Germinal center (tissue), 1 donor: ENCODE measurements around the gene KRTAP16-1.
A peak's percentile ranks its signal among the peaks of the same experiment; 100 is the strongest.

Source experiments
- DNase-seq: peaks from one replicate; pipeline ENCODE4 v3.0.0; 2012; ENCODE audit warnings: mixed read lengths, low spot score

The KRTAP16-1 gene

DNA sequence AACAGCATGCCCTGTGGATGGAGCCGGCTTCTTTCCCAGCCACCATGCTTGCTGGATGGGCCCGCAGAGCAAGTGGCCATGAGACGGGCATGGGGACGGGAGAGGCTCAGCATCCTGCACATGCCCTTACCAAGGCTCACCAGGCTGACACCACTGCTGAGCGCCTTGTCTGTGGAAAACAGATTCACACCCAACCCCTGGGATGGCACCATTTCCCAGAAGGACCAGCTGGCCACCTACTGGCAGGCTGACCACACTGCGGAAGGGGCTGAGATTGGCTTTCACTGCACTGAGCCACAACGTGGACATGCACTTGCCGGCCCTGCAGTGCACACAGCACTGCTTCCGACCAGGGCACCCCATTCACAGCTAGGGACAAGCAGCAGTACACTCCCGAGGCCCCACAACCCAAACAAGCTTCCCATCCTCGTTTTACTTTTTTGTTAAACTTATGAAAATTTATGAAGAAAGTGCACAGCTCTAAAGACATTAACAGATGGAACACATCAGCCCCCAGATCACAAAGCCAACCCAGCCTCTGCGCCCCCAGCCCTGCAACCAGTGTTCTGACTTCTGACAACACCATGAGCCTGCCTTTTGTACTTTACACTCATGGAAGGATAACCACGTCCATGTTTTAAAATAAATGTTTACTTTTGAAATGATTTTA is 20.3 kb upstream of the KRTAP16-1 start:
- DNase-seq = peak; percentile 20

DNA sequence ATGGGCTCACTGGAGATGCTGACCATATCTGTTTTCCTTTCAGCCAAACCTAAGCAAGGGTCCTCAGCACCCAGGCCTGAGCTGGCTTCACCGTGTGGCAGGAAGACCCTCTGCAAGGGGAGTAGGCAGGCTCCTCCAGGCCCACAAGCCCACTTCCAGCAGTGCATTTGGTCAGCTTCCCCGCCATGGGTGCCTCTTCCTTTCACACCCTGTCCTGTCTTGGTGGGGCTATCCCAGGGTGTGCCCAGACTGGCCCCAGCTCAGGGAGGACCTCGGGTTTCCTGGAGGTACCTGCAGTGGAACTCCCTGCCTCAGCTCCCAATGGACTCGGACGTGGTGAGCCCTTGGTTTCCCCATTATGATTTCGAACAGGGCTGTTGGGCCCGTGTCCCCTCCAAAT is 19.1 kb upstream of the KRTAP16-1 start:
- no peak for DNase-seq

DNA sequence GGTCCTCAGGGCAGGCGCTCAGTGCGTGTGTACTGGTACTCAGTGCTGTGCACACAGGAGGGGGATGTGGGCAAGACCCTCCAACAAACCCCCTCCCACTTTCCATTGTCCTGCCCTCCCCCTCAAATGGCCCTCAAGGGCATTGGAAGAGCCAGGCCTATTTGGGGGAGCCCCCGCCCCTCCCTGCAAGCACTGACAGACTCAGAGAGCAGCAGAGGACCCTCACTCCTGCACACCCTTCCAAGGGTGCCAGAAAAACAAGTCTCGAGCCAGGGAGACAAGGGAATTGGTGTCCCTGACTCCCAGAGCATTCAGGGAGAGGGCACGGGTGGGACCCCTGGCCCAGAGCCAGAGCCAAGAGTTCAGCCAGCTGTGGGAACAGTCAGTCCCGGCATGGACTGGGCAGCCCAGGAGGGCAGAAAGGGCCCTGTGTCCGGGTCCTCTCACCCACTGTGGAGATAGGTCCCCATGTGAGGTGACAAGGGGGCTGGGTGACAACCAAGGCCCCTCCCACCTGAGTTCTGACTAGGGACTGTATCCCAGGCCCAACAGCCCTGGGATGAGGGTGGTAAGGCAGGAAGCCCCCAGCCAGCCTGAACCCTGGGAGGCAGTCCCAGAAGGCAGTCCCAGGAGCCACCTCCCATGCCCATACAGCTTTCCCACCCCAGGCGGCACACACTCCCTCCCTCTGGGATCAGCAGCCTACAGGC is 18.5 kb upstream of the KRTAP16-1 start:
- DNase-seq = no peak

DNA sequence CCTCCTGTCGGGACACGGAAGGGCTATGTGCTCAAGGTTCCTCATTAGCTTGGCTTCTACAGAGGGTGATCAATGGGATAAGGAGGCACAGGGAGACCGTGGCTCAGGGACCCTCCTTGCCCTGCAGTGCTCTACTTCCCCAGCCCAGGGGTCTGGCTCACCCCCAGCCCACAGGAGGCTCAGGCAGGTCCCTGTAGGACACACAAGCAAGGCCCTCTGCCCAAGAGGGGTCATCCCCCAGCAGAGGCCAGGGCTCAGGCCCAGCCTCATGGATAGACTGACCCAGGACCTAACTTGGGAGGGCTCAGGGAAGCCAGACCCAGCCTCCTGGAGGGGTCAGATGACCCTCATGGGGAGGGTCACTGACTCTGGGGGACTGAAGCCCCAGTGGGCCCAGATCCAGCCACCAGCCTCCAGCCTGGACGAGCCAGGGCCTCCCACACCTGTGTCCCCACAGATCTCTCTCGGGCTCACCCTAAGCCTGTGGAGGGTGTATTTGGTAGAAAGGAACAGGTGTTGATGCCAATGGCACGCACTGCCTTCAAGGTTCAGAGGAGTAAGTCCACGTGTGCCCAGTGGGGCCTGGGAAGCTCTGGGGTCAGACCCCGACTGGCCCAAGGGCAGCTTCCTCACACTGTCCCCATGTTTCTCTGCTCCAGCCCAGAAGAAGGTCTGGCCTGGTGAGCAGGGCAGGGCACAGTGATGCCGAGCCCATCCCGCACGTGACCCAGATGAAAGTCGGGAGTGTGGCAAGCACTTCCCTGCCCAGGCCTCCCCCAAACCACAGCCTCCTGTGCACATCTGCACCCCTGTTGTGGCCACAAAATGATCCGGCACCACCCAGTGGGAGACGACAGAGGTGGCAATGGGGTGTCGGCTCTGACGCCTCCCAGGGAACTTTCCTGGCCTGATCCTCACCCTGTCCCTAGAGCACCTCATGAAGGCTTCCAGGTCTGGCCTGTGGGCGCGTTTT is 17.4 kb upstream of the KRTAP16-1 start:
- DNase-seq = no peak

DNA sequence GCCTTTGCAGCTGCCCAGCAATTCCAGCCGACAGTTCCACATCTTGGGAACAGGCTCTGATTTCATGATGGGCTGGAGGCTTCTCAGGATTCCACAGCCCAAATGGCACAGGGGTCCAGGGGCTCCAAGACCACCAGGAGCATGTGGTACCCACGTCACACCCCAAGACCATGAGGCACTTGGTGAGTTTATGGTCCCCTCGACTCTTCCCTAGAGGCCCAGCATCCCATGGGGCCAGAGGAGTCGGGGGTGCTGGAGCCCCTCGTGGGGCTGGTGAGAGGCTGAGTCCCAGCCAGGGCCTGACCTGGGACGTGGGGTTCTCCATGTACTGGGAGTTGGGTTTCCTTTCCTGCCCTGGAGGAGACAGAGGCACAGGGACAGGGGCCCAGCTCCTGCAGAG is 16.5 kb upstream of the KRTAP16-1 start:
- no peak for DNase-seq

DNA sequence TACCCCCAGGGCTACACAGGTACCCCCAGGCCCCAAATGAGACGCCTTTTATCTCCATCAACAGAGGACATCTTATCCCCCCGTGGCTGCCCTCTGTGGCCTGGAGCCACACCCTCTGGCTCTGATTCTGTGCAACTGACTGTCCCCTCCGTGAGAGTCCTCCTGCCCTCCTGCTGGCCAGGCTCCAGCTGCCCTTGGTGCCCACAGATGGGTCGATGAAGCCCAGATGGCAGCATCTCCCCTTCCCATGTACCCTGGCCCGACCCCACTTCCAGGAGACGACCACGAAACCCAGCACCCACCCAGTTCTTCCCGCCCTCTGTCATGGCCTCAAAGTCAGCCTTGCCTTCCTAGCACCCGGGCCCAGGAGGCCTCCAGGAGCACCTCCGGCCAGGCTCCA is 16.0 kb upstream of the KRTAP16-1 start:
- no peak for DNase-seq

DNA sequence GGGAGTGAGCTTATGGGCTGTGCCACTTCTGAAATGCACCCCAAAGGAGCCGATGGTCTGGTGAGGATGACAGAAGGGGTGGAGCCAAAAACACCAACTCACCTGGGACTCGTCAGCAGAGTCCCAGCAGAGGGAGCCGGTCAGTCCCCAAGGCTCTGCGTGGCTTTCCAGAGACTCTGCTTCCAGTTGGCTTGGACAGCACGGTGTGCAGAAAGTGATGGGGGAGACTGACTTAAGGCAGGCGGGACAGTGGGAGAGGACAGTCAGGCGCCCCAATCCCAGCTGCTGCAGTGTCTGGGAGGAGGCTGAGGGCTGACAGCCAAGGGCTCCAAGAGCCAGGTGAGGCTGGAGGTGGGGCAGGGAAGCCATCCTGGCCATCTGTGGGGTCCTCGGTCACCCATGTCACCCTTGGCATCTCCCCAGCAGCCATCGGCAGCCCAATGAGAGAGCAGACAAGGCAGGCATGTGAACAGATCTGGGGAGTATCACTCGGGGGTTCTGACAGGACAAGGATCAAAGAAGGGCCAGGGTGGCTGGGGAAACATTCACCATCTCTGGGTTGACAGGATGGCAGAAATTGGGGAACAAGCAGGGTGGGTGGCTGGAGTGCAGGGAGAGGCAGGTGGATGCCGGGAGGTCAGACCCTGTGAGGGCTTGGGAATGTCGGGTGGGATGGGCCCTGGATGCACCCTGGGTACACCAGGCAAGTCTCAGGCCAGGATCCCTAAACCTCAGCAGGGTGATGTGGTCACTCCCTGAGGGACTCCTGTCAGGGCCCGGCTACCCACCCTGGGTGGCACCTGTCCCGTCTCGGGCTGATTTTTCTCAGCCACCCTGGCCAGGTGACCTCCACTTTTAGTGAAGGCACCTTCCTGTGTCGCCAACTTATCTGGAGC is 15.3 kb upstream of the KRTAP16-1 start:
- DNase-seq = no peak

DNA sequence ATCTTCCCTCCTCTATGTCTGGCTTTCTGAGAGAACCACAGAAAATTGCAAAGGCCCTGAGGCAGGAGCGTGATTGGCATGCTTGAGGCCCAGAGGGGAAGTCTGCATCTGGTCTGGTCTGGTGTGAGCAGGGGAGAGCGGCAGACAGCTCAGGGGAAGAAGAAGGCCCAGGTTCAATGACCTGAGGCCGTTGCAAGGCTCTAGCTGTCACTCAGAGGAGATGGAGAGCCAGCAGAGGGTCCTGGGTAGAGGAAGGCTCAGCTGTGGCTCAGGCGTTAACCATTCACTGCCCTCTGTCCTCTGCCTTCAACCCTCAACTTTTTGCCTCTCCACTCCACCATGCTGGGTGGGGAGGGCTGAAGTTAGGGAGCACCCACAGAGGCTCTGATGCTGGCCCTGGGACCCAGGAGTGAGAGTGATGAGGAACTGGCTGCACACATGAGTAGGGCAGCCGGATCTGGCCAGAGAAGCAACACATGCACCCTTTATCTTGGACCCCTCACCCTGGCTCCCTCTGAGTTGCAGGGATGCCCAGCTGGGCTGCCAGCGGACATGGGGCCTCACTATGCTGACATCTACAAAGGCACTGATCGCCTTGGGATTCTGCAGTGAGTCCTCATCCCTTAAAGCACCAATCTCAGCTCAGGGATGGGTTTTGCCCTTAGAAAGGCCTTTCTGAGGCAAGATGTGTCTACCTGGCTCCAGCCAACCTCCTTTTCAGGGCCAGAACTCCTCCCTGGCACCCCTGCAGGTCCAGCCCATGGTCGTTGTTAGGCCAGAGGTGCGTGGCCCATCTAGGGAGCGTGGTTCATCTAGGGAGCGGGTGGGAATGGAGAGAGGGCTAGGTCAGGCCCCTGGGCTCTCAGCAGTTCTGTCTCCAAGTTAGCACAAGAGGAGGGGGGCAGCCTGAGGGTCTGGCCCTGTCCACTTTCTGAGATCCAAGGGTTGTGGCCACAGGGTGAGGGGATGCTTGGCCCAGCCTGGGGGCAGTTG is 14.1 kb upstream of the KRTAP16-1 start:
- no peak for DNase-seq

DNA sequence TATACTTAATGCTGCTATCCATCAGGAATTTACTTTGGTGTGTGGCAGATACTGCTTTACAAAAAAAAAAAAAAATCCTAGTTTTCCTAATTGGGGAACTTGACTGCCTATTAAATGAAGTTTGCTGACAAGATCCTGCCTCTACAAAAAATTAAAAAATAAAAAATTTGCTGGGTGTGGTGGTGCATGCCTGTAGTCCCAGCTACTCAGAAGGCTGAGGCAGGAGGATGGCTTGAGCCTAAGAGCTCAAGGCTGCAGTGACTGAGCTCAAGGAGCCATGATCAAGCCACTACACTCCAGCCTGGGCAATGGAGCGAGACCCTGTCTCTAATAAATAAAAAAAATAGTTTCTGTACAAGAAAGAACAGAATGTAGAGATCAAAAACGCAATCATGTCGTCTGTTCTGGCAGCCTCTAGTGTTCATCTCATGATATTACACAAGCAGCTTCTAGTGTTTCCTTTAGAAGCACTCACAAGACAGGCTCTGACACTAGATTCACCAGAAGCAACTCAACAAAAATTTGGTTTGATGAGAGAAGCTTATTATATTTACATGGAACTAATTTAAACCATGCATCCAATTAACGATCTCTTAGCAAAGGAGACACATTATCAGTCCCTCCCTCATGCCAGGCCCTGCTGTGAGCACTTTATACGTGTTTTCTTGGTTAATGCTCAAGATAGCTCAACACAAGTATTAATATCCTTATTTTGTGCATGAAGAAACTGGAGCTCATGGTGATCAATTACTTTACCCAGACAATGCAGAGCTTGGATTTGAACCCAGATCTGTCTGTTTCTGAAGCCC is 13.2 kb upstream of the KRTAP16-1 start:
- DNase-seq = peak; percentile 51

DNA sequence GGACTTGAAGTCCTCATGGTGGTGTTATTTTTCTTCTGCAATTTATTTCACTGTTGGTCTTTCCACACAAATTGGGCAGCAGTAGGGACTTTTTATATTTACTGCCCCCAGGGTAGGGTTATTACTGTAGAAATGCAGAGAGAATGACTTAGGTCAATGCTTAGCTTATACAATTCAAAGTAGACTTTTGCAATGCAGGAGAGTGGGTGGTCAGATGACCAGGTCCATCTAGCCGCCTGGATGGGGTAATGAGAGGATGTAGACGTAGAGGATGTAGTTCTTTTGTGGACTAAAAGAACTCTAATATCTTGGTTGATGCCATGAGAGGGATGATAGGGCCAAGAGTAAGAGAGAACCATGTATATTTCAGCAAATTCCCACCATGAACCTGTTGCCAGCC is 9.1 kb upstream of the KRTAP16-1 start:
- DNase-seq = no peak

DNA sequence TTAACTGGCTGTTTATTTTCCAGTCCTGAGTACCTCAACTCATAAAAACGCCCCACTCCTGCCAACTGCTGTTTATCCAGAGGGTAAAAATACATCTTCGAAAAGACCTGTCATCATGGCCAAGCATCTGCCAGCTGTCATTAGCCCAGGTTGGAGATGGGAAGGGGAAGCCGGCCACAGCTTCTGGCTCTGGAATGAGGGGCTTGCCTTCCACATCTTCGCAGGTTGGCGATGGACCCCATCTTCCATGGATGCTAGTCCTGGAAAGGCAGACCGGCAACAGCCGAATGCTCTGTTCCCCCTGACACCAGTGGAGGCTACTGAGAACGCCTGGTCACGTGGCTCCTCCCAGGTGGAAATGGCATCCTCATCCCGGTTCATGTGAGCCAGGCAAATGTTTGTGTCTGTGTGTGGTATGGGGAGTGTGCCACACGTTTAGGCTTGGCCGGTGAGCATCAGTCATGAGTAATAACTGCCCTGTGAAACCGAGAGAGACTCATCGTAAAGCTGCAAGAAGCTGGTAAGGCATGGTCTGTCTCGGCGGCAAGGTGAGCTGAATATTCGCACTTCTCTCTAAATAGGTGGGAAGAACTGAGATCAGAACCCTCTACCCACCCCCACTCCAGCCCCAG is 6.8 kb upstream of the KRTAP16-1 start:
- no peak for DNase-seq

DNA sequence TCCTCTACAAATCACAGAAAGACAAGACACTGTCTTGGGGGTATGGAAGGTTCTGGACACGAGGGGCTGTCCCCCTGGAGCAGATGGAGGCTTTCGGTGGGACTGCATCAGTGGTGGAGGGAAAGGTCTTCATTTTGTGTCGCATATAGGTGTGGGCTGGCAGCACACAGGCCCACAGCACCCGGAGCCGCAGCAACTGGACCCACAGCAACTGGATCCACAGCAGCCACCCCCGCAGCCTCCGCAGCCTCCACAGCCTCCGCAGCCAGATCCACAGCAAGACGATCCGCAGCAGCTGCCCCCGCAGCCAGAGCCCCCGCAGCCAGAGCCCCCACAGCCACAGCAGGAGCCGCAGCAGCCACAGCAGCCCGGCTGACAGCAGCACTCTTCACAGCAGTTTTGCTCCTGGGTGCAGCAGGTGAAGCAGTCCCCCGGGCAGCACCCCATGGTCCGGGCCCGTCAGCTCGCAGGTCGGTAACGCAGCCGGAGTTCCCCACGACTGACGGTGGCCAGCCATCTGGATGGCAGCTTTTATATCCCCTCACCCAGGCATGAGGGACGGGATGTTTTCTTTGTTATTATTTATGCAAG is 6.2 kb upstream of the KRTAP16-1 start, which contains the start of gene KRTAP17-1:
TSS of gene KRTAP17-1 (minus strand) at position 507 of the 591 bp plus-strand sequence. CDS start at position 447, 60 bp downstream.
- DNase-seq = no peak

DNA sequence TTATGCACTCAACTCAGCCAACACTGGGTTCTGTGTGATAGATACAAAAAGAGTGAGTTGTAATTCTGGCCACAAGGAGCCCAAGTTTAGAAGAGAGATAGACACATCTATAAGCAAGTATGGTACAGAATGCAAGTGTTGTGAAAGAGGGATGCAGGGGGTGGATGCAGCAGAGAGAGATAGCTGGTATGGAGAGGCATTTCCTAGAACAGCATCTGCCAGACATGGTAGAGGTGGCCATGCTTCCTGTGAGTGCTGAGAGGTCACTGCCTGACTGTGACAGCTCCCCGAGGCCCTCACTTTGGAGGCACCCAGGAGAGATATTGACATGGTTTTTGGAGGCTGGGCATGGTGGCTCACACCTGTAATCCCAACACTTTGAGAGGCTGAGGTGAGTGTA is 2.0 kb upstream of the KRTAP16-1 start:
- no peak for DNase-seq

DNA sequence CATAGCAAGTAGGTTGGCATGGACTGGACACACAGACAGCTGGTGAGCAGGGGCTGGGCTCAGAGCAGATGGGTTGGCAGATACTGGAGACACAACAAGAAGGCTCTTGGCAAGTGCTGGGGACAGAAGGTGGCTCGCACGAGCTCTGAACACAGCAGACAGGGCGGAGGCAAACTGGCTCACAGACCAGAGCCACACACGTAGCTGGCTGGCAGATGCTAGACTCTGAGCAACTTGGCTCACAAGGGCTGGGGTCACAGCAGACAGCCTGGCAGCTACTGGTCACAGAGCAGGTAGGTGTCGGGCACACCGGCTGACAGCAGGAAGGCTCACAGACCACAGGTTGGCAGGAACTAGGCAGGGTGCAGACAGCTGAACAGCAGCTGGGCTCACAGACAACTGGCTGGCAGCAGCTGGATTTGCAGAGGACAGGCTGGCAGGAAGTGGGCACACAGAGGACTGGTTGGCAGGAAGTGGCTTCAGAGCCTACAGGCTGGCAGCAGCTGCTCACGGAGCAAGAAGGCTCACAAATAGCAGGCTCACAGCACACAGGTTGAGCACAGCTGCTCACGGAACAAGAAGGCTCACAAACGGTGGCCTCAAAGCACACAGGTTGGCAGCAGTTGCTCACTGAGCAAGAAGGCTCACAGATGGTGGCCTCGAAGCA is 725 bp downstream of the KRTAP16-1 start:
- peak; percentile 81 for DNase-seq

DNA sequence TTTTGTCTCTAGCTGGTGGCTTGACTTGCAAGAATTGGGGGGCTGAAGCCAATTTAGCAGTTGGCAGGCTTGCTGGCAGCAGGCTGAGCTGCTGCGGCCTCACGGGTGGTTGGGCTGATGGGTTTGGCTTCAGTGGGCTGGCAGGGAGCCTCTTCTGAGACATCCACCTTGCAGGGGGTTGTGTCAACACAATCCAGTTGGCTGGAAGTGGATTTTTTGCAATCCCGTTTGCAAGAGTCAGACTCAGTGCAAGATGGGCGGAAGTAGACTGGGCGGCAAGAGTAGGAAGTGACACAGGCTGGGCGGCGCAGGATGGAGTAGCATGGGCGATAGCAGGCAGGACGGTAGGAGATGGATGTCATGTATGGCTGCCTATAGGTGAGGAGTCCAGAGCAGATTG is 1.5 kb downstream of the KRTAP16-1 start:
- no peak for DNase-seq

DNA sequence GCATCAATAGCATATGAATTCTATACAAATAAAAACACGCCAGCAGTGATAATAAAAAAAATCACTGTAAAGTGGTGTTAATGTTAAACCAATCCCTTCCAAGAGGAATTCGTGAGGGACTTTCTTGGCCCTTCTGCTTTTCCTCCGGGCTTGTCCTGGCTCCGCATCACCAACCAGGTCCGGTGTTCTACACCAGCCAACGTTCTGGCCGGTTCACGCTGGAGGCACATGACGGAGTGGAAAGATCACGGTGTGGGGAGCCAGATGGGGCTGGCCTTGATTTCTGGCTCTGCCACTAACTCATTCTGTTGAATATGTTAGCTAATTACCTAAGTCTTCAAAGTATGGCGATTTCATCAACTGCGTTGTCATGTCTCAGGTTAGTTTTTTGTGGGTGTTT is 5.0 kb downstream of the KRTAP16-1 start:
- DNase-seq = no peak

DNA sequence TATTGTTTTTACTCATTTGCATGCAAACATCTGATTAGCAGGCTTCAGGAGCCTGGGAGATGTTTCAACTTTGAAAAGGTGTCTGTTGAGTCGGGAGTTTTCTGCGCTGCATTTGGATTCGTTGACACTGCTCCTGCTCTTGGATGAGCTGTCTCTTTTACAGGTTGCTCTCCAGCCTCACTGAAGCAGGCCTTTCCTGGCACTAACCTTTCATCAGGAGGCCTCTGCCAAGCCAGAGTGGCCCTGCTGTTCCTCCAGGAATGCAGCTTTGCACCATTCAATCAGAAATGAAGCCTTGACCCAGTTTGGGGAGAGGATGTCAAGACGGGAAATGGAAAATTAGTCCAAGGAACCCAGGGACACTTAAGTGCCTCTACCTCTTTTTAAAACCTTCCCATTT is 6.1 kb downstream of the KRTAP16-1 start:
- DNase-seq = no peak
